Panc1 (cell line): ENCODE data around the gene DNAH3. TPM values are rescaled to one million over a fixed set of nuclear protein-coding genes. Genes with fewer than 3 reads are reported as not detected.
"Not testable (repeated sequence)": the region's sequence is repeated elsewhere in the genome, so short reads cannot be mapped to it uniquely, and the experiment has no call there.

Experiments
- ATAC-seq: fragments of 200-7000 bp; cut with Tn5 transposase; 2 replicates; pipeline ENCODE4 v1.9.1; 2020; ENCODE audit warnings: mild to moderate bottlenecking, moderate library complexity
- BruUV-seq: library from RNA; stranded (reverse); fragments of 400-500 nt; replicated peaks from 2 replicates; lab custom pipeline; 2021; lab: Mats Ljungman, UMichigan
- CTCF ChIA-PET: fragments of 300-600 bp; sonication (Branson Sonifier 250); formaldehyde crosslinking; loops from one replicate; lab custom pipeline; 2022; ENCODE audit warnings: antibody characterized with exemption; lab: Charles Lee
- POLR2A ChIA-PET: fragments of 300-600 bp; sonication (Branson Sonifier 250); formaldehyde crosslinking; loops from one replicate; lab custom pipeline; 2022; ENCODE audit warnings: antibody characterized with exemption; lab: Charles Lee
- DNase-seq: peaks from one replicate; pipeline ENCODE4 v3.0.0-alpha.2; 2010; ENCODE audit warnings: low read depth, low spot score
- H3K27ac ChIP-seq: 2 replicates; pipeline ENCODE4 v1.5.1; 2011; ENCODE audit warnings: mild to moderate bottlenecking, low read length, inconsistent platforms
- H3K27me3 ChIP-seq: fragments of 200-500 bp; sonication (Bioruptor generic); 2 replicates; pipeline ENCODE4 v1.6.0; 2014; ENCODE audit warnings: low read length, inconsistent platforms; ENCODE audit not compliant: control insufficient read depth, insufficient read depth
- H3K36me3 ChIP-seq: fragments of 200-500 bp; sonication (Bioruptor generic); 2 replicates; pipeline ENCODE4 v1.5.1; 2014; ENCODE audit warnings: inconsistent platforms, mild to moderate bottlenecking, low read length, moderate library complexity; ENCODE audit not compliant: control insufficient read depth, insufficient read depth
- H3K4me1 ChIP-seq: 2 replicates; pipeline ENCODE4 v1.5.1; 2011; ENCODE audit warnings: inconsistent platforms, mild to moderate bottlenecking, low read length, moderate library complexity; ENCODE audit not compliant: control insufficient read depth, insufficient read depth
- H3K4me3 ChIP-seq, 2 experiments: 2 replicates each; pipeline ENCODE4 v1.5.1; 2011 to 2012; ENCODE audit warnings: low read depth in 2 of 2, low read length in 2 of 2, mild to moderate bottlenecking in 2 of 2, inconsistent platforms in 1 of 2, moderate library complexity in 1 of 2
- H3K9me3 ChIP-seq: fragments of 200-500 bp; sonication (Bioruptor generic); 2 replicates; pipeline ENCODE4 v1.5.1; 2014; ENCODE audit warnings: low read depth, mild to moderate bottlenecking, inconsistent platforms, low read length, moderate library complexity; ENCODE audit not compliant: control insufficient read depth, insufficient read depth
- POLR2AphosphoS5 ChIP-seq: IDR thresholded peaks from 2 replicates; pipeline ENCODE4 v1.6.1; 2012; ENCODE audit warnings: mild to moderate bottlenecking, low read depth, low read length, moderate library complexity
- SIN3A ChIP-seq: IDR thresholded peaks from 2 replicates; pipeline ENCODE4 v1.6.1; 2012; ENCODE audit warnings: low read depth, mild to moderate bottlenecking, low read length, moderate library complexity, borderline replicate concordance; ENCODE audit not compliant: insufficient read depth
- TCF7L2 ChIP-seq: IDR thresholded peaks from 2 replicates; pipeline ENCODE4 v1.6.1; 2011; ENCODE audit warnings: mild to moderate bottlenecking, low read depth, low read length, inconsistent platforms
- in situ Hi-C: cut with HindIII; loops from 2 replicates; pipeline ENCODE4 v1.10.0; 2016; ENCODE audit warnings: low sequenced_read_pairs, low pct_unique_long_range_greater_than_20kb
- intact Hi-C: fragments of 100-400 bp; cut with micrococcal nuclease; formaldehyde crosslinking; loops from one replicate; pipeline ENCODE4 v1.10.0; 2022; ENCODE audit not compliant: unreplicated experiment
- total RNA-seq: library from RNA; stranded (reverse); gene quantifications from one replicate; pipeline ENCODE4 v1.2.1, GENCODE V29; 2021; ENCODE audit not compliant: unreplicated experiment
- TF ChIP-seq, protein P1 (sequence below): fragments of 450-650 bp; IDR thresholded peaks from 2 replicates; pipeline ENCODE4 v1.5.1; 2017; ENCODE audit warnings: mild to moderate bottlenecking
- TF ChIP-seq, protein P2 (sequence below), 2 experiments: IDR thresholded peaks; 2 replicates each; pipeline ENCODE4 v1.6.1; 2011 to 2012; ENCODE audit warnings: low read depth in 2 of 2, control low read depth in 1 of 2, low read length in 1 of 2, mild to moderate bottlenecking in 1 of 2, moderate library complexity in 1 of 2; ENCODE audit not compliant: insufficient read depth in 1 of 2

Gene DNAH3
- total RNA-seq, 1 experiment from 2014 or later: 0.62 TPM

DNA sequence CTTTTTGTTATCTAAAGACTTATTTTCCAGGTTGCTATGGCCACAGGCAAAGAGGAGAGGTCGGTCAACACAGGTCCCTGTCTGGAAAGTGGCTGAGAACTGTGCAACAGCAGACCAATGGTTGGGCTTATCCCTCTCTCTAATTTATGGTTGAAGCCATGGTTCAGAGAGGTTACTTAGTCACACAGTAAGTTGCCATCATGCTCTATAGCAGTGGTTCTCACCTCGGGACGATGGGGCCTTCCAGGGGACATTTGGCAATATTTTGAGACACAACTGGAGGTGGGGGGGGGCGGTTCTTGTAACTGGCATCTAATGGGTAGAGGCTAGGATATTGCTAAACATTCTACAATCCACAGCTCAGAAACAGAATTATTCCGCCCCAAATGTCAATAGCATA lies 7.0 kb upstream of the DNAH3 start:
- ChIA-PET POLR2A (no interaction called here), CTCF (interaction anchor here (0.6 to 1.5 kb wide), 2 partner anchors 29 to 143 kb away, joined by 6 to 23 read pairs; no protein-coding TSS in a partner anchor)
- DNase-seq: no peak
- in situ Hi-C loops: no loop called here
- TF ChIP-seq SIN3A (no peak), POLR2AphosphoS5 (no peak), TCF7L2 (no peak)
- TF ChIP-seq, protein P1, sequence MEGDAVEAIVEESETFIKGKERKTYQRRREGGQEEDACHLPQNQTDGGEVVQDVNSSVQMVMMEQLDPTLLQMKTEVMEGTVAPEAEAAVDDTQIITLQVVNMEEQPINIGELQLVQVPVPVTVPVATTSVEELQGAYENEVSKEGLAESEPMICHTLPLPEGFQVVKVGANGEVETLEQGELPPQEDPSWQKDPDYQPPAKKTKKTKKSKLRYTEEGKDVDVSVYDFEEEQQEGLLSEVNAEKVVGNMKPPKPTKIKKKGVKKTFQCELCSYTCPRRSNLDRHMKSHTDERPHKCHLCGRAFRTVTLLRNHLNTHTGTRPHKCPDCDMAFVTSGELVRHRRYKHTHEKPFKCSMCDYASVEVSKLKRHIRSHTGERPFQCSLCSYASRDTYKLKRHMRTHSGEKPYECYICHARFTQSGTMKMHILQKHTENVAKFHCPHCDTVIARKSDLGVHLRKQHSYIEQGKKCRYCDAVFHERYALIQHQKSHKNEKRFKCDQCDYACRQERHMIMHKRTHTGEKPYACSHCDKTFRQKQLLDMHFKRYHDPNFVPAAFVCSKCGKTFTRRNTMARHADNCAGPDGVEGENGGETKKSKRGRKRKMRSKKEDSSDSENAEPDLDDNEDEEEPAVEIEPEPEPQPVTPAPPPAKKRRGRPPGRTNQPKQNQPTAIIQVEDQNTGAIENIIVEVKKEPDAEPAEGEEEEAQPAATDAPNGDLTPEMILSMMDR: no peak
- TF ChIP-seq, protein P2, sequence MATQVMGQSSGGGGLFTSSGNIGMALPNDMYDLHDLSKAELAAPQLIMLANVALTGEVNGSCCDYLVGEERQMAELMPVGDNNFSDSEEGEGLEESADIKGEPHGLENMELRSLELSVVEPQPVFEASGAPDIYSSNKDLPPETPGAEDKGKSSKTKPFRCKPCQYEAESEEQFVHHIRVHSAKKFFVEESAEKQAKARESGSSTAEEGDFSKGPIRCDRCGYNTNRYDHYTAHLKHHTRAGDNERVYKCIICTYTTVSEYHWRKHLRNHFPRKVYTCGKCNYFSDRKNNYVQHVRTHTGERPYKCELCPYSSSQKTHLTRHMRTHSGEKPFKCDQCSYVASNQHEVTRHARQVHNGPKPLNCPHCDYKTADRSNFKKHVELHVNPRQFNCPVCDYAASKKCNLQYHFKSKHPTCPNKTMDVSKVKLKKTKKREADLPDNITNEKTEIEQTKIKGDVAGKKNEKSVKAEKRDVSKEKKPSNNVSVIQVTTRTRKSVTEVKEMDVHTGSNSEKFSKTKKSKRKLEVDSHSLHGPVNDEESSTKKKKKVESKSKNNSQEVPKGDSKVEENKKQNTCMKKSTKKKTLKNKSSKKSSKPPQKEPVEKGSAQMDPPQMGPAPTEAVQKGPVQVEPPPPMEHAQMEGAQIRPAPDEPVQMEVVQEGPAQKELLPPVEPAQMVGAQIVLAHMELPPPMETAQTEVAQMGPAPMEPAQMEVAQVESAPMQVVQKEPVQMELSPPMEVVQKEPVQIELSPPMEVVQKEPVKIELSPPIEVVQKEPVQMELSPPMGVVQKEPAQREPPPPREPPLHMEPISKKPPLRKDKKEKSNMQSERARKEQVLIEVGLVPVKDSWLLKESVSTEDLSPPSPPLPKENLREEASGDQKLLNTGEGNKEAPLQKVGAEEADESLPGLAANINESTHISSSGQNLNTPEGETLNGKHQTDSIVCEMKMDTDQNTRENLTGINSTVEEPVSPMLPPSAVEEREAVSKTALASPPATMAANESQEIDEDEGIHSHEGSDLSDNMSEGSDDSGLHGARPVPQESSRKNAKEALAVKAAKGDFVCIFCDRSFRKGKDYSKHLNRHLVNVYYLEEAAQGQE (IDR thresholded peaks at IDR 0.05; ENCODE audit: insufficient read depth in 1 of 2, low read depth in 2 of 2, low read length in 1 of 2): no peak
- peaks cover 3% of the 10 kb centered on the region; the same call in 1 of the 2 replicates for H3K4me1 ChIP-seq
- H3K4me3 ChIP-seq: peak overlapping the region in 1 of 2 experiments; percentile 76; a peak in 2 of 4 replicates
- H3K9me3 ChIP-seq: no peaks in the 10 kb centered on the region
- H3K27me3 ChIP-seq: no peaks in the 10 kb centered on the region
- BruUV-seq: no TSS peak
- no peak overlapping the region for H3K27ac ChIP-seq
- intact Hi-C loops: loop anchor here (5.0 kb wide), 1 partner anchor 145 kb away; no protein-coding TSS in a partner anchor
- no peak for ATAC-seq
- H3K36me3 ChIP-seq: no peaks in the 10 kb centered on the region; the same call in 1 of the 2 replicates

DNA sequence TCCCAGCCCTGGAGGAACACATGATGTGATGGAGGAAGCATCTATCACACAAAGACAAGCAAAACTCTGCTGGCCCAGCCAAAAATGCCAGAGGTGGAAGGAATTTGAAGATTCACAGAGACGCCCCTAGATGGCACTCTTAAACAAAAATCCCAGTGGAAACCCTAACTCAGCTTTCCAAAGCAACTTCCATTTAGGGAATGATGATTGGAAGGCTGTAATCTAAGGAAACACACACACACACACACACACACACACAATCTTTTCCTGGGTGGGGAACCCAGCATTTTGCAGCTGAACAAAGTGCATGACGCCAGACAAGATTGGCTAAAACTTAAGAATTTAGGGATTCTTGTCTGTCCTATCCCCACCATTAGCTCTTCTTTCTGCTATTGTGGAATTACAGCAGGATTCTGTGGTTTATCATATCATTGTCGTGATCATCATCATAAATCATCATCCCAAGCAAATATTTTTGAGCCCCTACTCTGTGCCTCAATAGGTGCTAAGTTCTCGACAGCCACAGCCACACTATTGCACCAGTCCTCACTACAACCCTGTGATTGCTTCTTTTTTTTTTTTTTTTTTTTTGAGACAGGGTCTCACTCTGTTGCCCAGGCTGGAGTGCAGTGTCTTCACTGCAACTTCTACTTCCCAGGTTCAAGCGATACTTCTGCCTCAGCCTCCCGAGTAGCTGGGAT lies 6.3 kb upstream of the DNAH3 start:
- CTCF ChIA-PET: interaction anchor here (0.7 to 1.5 kb wide), 3 partner anchors 32 to 180 kb away, joined by 4 to 23 read pairs (median 8); no protein-coding TSS in a partner anchor
- BruUV-seq: no TSS peak
- H3K4me3 ChIP-seq: no peak overlapping the region
- peaks cover 3% of the 10 kb centered on the region; the same call in 1 of the 2 replicates for H3K4me1 ChIP-seq
- POLR2A ChIA-PET: interaction anchor here (0.6 kb wide), 2 partner anchors 30 to 256 kb away, joined by 4 to 8 read pairs; partner anchors contain the start of gene LYRM1
- intact Hi-C loops: loop anchor here (5.0 kb wide), 1 partner anchor 145 kb away; no protein-coding TSS in a partner anchor
- DNase-seq (peak; percentile 75), ATAC-seq (peak; percentile 61)
- H3K27me3 ChIP-seq: no peaks in the 10 kb centered on the region
- no peak for TF ChIP-seq TCF7L2
- TF ChIP-seq, protein P1: peak; percentile 82
- TF ChIP-seq, protein P2 (IDR thresholded peaks at IDR 0.05; ENCODE audit: insufficient read depth in 1 of 2, low read depth in 2 of 2, low read length in 1 of 2): no peak
- TF ChIP-seq SIN3A: no peak
- no peak for TF ChIP-seq POLR2AphosphoS5
- in situ Hi-C loops: no loop called here
- no peaks in the 10 kb centered on the region; the same call in 1 of the 2 replicates for H3K36me3 ChIP-seq
- no peak overlapping the region for H3K27ac ChIP-seq
- H3K9me3 ChIP-seq: no peaks in the 10 kb centered on the region

DNA sequence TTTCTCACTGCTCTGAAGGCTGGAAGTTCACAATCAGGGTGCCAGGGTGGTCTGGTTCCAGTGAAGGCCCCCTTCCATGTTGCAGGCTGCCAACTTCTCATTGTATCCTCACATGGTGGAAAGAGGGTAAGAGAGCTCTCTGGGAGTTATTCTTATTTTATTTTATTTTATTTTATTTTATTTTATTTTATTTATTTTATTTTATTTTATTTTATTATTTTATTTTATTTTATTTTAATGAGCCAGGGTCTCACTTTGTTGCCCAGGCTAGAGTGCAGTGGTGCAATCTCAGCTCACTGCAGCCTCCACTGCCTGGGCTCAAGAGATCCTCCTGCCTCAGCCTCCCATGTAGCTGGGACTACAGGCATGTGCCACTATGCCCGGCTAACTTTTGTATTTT lies 5.4 kb upstream of the DNAH3 start:
- CTCF ChIA-PET: interaction anchor here (0.7 kb wide), 1 partner anchor 33 kb away, joined by 4 read pairs; no protein-coding TSS in a partner anchor
- BruUV-seq, ATAC-seq, POLR2A ChIA-PET, H3K4me3 ChIP-seq, H3K27me3 ChIP-seq, H3K9me3 ChIP-seq, H3K27ac ChIP-seq, H3K4me1 ChIP-seq, in situ Hi-C loops, DNase-seq, H3K36me3 ChIP-seq: not testable (repeated sequence)
- intact Hi-C loops: loop anchor here (5.0 kb wide), 1 partner anchor 146 kb away; no protein-coding TSS in a partner anchor
